NCI-H345 treated with DMSO at 0.1 percent for 48 hours (cell line): ENCODE data around the gene GRM4.

ENCODE experiments used
- DNase-seq: peaks from one replicate; lab custom pipeline; 2025; ENCODE audit not compliant: unreplicated experiment; lab: John Stamatoyannopoulos, UW

GRM4 gene

DNA sequence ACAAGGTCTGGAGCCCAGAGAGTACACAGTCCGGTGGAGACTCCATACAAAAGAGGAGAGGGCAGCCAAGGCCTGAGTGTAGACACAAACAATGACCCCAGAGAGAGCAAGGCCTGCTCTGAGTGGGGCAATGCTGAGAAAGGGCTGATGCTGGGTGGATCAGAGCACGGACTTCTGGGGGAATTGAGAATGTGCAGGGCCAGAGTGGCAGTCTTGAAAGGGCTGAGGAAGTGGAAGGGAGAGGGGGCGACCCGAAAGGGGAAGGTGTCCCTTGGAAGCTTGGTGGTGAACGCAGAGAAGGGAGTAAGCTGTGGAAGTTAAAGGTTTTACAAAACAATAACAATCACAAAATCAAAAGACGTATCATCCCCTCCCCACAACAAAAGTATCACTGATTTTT, 12.0 kb upstream of the GRM4 start:
- no peak for DNase-seq

DNA sequence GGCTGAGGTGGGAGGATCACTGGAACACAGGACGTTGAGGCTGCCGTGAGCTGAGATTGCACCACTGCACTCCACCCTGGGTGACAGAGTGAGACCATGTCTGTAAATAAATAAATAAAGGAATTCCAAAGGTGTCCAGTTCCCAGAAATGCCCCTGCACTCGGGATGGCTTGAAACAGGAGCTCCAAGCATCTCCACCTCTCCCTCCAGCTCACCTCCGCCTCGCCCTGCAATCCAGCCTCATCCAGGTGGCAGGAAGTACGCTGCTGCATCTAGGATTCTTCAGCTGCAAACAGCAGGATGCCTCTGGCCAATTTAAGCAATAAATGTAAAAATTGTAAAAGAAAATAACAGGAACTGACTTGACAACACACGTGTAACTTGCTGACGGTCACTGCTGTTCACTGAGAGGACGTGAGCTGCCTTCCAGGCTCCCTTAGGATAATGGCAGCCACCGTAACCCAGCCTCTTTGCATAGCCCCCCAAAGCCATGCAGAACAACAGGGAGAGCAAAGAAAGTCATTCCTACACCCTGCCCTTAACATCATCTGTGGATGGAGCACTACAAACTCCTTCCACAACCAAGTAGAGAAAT, 11.4 kb upstream of the GRM4 start:
- no peak for DNase-seq

DNA sequence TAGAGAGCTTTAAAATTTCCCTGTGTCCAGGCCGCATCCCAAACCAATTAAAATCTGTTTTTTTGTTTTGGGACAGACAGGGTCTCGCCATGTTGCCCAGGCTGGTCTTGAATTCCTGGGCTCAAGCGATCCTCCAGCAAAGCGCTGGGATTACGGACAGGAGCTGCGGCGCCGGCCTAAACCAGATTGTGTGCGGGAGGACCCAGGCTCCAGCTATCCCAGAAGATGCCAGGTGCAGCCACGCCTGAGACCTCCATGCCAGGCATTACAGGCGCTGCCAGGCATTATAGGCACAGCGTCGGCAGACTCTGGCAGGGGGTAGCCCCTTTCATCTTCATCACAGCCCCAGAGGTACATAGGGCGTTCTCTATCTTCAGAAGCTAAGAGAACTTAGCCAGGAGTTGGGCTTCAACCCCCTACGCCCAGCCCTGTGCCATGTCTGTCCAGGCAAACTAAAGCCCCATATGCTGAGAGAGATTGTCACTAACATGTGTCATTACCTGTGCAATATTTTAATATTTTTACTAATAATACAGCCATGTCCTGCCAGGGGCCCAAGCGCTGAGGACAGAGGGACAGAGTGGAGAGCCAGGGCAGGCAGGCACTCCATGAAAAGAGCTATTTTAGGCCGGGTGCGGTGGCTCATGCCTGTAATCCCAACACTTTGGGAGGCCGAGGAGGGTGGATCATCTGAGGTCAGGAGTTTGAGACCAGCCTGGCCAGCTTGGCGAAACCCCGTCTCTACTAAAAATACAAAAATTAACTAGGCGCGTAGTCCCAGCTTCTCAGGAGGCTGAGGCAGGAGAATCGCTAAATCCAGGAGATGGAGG, 9.8 kb upstream of the GRM4 start:
- DNase-seq, result no peak

DNA sequence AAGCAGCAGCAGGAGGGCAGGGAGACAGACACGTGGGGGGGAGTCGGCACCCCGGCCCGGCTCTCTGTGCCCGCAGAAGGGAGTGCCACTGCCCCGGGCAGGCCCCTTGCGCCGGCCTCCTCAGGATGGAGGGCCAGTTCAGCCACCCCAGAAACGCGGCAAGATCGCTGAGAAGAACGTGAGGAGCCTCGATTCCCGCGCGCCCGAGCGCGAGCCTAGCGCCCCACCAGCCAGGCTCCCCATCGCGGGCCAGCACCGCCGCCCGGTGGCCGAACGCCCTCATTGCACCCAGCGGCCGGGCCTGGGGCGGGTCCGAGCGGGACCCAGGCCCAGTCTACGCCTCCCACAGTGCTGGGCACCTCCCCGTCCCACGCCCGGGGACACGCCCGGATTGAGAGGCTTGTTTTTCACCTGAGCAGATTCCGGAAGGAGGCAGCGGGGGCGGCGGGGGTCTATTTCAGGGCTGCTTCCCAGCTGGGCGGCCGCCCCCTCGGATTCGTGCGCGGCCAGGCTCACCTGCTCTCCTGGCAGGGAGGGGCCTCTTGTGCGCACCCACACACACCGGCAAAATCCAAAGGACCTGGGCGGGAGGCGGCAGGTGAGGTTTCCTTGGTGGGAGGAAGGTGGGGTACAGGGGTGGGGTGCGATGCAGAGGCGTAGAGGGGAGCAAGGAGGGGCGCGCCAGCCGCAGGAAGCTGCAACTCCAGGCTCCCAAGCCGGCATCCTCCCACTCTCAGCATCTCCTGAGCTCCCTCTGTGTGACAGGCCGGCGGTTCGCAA, 9.0 kb upstream of the GRM4 start:
- DNase-seq, result no peak

DNA sequence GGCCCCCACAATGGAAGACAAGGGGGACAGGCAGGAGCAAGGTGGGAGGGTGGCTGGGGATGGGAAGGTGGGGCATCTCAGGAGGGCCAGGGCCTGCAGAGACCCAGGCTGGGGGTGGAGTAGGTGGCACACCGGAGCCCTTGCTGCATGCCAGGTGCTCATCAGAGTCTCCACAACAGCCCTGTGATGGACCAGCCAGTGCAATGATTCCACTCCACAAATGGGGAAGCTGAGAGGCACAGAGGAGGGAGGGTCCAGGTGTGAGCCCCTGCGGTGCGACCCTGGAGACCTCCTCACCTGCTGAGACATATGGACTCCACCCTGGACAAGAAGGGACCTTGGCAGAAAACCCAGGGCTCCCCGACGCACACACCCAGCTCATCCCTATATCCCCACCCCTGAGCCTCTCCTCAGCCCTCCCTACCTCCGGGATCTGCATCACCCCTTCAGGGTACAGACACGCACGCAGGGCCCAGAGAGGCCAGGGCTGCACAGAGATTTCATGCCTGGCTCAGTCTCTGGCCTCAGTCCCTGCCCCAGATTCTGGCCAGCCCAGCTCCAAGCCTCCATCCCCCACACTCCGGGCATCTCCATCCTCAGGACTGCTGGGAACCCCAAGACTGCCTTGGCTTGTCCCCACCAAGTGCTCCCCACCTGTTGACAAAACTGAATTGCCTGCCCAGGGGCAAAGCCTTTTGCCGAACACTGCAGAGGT, 7.1 kb upstream of the GRM4 start:
- no peak for DNase-seq

DNA sequence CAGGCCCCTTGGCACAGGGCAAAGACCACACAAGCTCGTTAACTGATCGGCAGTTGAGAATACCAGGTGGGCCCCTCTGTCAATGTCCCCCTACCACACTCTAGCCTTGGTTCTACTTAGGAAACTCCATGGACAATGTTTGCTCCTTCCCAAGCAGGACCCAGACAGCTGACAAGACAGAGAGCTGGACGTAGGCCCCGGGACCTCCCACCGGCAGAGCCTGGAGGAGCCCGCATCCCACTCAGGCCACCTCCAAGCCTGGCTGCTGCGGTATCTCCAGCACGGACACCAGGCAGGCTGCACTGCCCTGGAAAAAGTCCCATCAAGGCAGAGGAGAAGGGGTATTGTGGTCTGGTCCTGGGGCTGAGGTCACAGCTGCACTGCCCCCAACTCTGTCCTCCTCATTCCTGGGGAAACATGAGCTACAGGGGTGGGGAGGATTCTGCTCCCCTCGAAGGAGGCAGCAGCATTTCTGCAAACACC, 6.2 kb upstream of the GRM4 start:
- DNase-seq, result no peak

DNA sequence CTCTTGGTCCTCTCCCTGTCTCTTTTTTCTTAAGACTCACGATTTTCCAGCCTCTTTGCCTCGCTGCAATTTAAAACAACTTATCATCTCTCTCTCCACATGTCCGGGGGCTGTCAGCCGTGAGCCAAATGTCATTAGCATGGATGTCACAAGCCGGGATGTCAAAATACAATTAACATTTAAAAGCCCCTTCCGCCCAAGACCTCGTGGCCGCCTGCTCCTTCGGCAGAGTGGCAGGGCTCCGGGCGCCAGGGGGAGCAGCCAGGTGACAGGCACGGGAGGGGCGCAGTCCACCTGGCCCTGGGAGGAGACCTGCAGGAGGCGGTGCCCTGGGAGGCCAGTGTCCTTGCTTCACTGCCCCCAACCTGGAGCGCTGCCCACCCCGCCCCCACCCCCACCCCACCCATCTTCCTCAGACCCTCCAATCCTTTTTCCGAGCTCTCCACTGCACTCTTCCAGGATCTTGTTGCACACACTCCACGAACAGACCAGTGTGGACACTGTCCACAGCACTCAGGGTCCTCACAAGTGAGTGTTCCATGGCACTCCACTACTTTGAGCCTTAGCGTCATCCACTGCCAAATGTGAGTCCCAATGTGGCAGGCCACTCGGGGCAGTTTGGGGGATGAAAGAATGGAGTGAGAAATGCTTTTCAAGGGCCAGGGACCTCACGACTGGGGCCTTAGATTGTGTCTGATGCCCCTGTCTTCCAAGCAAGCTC, 5.6 kb upstream of the GRM4 start:
- DNase-seq, result no peak

DNA sequence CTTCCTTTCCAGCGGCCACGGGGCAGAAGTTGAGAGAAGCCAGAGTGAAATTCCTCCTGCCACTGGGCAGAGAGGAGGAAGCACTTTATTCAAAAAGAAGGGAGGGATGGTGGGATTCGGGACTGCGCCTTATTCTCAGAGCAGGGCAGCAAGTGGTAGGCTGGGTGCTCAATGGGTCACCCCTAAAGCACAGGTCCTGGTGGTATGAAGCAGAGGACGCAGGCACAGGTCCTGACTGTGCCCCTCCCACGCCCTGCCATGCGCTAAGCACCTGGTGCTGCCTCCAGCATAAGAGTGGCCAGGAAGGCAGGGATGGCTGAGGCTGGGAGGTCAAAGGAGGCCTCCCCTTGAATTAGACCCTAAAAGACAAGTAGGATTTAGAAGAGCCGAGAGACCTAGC, 4.9 kb upstream of the GRM4 start:
- DNase-seq, result no peak

DNA sequence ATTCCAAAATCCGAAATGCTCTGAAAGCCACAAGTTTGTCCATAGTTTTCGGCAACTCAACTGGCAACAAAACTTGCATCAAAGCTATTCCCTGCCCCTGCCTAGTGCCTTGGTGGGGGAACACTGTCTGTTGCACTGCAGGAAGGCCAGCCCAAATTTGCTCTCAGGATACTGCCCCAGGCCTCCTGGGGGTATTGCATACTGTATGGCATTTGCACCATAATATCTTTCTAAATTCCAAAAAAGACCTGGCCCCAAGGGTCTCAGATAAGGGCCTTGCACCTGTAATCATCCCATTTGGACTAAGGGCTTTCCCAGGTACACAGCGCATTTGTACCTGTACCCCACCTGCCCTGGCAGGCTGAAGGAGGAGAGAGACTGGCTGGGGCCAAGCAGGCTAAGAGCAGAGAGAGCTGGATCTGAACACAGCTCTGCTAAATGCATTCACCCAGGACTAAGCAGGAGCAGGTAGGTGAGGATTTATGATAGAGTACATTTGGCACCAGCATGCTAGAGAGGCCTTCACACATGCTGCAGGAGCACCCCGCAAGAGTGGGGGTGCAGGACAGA, 4.0 kb upstream of the GRM4 start:
- no peak for DNase-seq

DNA sequence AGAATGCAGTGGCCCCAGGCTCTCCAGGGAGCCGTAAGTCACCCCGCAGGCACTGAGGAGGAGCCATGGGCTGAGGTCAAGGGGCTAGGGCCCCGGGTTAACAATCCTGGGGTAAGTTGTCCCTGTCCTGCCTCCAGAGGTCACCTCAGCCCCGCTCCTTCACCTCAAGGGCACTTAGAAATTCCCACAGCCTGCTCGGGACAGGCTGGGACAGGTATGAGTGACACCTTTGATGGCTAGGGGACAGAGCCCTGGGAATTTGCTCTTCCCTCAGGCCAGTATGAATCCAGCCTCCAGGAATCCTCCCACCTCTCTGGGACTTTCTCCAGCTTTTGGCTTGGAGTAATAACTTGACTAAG, 3.5 kb upstream of the GRM4 start:
- no peak for DNase-seq

DNA sequence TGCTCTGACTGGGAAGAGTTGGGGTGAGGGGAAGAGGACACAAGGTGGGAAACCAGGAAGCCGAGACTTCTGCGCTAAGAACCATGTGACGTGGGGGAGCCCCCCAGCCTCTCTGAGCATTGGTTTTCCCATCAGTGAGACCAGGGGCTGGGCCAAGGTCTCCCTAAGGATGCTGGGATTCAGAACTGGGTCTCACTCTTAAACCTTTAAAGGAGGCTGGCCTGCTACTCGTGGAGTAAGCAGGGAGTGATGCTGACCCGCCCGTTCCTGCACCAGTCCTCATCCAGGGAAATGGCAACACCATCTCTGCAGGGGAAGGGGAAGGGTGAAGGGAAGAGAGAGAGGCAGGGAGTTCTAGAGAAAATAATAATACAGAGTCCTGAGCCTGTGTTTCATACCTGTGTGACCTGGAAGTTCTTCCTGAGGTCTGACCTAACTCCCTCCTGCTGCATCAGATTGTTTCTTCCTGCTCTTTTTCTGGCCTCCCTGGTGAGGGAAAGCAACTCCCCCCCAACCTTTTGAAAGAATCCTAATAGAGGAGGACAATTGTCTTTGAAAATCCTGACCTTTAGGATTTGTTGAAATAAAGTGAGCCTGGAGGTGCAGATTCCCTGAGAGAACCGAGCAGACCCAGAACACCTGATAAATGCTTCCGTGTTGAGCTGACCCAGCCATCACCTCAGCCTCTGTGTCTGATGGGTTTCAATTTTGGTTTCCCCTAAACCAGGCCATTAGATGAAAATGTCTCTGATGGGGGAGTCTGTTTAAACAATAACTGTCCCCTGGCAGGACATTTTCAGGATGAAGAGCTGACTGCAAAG, 3.0 kb upstream of the GRM4 start:
- no peak for DNase-seq

DNA sequence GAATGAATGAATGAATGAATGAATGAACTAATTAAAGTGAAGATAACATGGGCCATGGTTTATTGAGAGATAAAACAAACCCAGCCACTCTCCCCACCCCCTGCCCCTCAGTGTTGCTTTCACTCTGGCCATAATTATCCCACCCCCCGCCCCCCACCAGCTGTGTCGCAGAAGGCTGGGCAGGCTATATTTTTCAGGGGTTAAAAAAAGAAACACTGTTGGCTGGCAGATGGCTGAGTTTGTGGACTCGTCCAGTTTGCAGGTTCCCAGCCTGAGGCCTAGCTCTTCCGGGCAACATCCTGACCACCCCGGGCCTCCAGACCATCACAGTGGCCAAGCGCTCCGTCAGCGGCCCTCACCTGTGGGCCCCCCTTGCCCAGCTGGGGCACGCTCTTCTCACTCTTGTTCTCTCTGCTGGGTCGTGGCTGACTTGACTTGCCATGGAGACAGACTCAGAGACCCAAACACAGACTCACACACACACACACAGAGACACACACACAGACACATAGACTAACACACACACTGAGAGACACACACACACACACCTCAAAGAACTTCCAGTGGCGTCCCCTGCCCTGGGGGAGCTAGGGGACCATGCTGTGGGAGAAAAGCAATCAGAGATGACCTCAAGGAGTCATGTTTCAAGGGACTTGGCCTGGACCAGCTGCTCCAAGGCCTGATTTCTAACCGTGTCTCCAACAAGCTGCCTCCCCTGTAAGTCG, 2.2 kb upstream of the GRM4 start:
- DNase-seq, result no peak

DNA sequence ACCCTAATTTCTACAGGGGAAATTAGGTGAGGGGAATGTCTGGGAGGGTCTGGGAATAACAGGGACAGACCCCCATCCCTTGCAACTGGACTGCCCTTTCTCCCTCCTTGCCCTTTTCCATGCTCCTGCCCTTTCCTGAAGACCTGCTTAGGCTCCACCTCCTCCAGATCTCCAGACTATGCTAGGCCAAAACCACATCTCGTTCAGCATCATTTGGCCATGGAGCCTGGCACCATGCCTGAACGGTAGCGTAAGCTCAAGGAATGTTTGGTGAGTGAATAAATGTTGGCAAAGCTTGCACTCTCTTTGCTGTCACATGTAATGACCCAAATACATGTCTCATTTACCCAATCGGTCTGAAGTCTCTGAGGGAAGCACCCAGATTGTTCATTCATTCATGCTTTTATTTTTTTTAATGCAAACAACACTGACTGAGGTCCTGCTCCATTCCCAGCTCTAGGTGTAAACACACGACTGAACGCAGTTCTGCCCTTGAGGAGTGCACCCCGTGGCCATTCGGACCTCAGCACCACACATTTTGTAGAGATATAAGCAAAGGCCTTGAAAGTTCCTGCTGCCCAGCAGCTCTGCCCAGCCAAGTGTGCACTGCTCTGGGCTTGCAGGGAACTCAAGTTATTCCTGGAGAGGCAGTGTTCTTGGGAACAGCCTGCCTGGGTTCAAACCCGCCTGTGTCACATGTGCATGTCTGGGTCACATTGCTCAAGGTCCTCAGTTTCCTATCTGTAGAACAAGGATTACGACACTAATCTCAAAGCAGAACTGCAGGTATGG, 1.1 kb upstream of the GRM4 start:
- DNase-seq, result no peak

DNA sequence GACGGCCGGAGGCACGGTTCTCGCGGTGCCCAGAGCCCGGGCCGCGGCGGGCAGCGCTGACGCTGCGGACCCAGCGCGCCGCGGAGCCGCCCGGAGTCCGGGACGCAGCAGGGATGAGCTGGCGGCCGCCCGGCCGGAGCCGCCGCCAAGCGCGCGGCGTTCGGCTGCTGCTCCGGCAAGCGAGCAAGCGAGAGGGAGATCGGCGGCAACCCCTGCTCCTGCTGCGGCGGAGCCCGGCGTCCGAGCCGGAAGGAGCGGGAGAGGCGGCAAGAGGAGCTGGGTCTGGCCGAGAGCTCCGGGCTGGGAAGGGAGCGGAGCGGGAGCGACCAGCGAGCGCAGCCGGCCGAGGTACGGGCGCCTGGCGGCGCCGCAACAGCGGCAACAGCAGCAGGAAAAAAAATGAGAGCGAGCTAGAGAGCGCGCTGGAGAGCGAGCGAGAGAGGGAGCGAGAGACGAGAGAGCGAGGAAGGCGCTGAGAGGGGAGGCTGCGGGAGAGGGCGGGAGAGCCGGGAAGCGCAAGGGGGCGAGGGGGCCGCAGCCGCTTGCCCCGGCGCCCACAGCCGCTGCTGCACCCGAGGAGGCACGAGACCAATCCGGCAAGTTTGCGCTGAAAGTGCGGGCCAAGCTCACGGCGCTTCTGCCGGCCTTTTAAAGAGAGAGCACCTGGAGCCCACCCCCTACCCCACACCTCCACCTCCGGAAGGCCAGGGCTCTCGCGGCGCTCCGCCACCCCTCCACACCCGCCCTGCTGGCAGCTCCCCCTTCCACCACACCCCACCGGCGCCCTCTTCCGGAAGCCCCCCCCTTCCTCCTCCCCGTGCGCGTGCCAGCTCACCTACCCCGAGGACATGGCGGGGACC, 496 bp downstream of the GRM4 start:
- DNase-seq, result peak; percentile 65

DNA sequence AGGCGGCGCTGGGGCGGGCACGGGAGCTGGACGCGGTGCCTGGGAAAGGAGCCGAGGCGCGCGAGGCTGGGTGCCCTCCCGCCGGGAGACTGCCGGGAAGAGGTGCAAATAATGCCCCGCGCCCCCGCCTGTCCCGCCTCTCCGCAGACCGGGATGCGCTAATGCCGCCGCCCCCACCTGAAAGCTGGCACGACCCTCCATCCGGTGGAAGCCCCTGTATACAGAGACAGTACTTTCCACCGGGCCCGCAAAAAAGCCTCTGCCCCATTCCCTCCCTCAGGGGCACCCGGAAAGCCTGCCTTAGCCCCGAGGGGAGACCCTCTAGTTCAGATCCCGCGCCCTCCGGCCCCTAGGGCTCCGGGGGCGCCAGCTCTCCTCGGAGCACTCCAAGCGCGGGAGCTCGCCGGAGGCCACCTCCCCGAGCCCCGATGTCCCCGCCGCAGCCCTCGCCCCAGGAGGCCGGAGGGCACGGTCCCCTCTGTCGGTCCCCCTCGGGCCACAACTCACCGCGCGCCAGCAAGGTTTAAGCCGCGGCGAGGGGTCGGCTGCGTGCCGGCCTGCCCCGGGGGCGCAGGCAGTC, 1.2 kb downstream of the GRM4 start:
- DNase-seq, result no peak

DNA sequence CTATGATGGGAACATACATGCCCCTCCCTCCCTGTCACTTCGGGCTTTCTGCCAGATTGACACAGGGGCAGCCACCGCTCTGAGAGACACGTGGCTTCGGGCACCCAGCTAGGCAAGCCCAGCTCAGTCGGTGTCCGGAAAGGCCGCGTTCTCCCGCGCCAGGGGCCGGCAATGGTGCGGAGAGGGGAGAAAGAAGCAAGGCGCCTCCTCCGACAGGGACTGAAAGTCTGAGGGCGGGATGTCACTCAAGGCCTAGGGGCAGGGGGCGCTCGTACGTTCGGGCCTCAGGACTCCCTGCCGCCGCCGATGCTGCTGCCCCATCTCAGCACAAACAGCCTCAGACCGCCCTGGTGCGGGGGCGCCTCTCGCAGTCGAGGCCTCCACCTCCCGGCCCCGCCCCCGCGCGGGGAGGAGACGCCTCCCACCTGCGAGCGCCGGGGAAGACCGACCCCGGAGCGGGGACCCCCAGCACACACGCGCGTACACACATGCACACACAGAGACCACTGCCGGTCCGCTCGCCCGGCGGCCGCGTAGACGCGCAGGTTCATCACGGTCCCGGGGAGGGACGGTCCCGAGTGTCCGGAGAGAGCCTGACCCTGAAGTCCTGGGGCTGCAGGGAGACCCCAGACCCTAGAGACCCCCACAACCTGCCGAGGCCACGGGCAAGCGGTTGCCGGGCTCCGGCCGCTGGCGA, 1.9 kb downstream of the GRM4 start:
- DNase-seq, result peak; percentile 52
